A549 (cell line): ENCODE data around the gene PRXL2A.

Experiments used
- MAZ ChIP-seq: fragments of 150-350 bp; IDR thresholded peaks from 2 replicates; pipeline ENCODE4 v1.6.1; 2014; ENCODE audit warnings: antibody characterized with exemption, low read depth, low read length, borderline replicate concordance
- POLR2A ChIP-seq: IDR thresholded peaks from 2 replicates; pipeline ENCODE4 v1.6.1; 2012; ENCODE audit warnings: mild to moderate bottlenecking, low read length
- RAD21 ChIP-seq, 2 experiments: fragments of >200 bp in 1 of 2; sonication (Bioruptor Twin) in 1 of 2; formaldehyde crosslinking in 1 of 2; IDR thresholded peaks in 1 of 2; conservative IDR thresholded peaks in 1 of 2; 2 replicates in 1 of 2; 3 replicates in 1 of 2; pipeline ENCODE4 v1.6.1; 2012 to 2018; ENCODE audit warnings: inconsistent platforms in 1 of 2

- no peak for TF ChIP-seq POLR2A
- TF ChIP-seq MAZ, result no peak
- no peak for TF ChIP-seq RAD21 (conservative IDR thresholded peaks at IDR 0.05 in 1 of 2, IDR thresholded peaks at IDR 0.05 in 1 of 2)
Measured at GRCh38 chr10:80457554-80458262, 49.4 kb downstream of the PRXL2A start.
